Fibroblast of lung (primary cell): ENCODE measurements around the gene PRPSAP2. TPM values are rescaled to one million over a fixed set of nuclear protein-coding genes. Genes with fewer than 3 reads are reported as not detected.
A peak's percentile ranks its signal among the peaks of the same experiment; 100 is the strongest.

Experiments
- DNase-seq, 2 donors: peaks; one replicate each; pipeline versions ENCODE4 v3.0.0 to v3.0.0-alpha.2; 2010; ENCODE audit warnings: low read depth in 2 of 2
- H2AFZ ChIP-seq: 2 replicates; pipeline ENCODE4 v1.5.1; 2012; ENCODE audit warnings: low read length, control low read depth, inconsistent platforms
- H3K27ac ChIP-seq: 2 replicates; pipeline ENCODE4 v1.5.1; 2011; ENCODE audit warnings: low read length, control low read depth; ENCODE audit not compliant: insufficient read depth
- H3K27me3 ChIP-seq: 2 replicates; pipeline ENCODE4 v1.5.1; 2011; ENCODE audit warnings: mild to moderate bottlenecking, low read length; ENCODE audit not compliant: control insufficient read depth, insufficient read depth
- H3K36me3 ChIP-seq: 2 replicates; pipeline ENCODE4 v1.5.1; 2011; ENCODE audit warnings: low read length; ENCODE audit not compliant: control insufficient read depth, insufficient read depth
- H3K4me1 ChIP-seq: 2 replicates; pipeline ENCODE4 v1.5.1; 2011; ENCODE audit warnings: low read length; ENCODE audit not compliant: control insufficient read depth, insufficient read depth; ENCODE audit errors: extremely low read depth
- H3K4me2 ChIP-seq: 2 replicates; pipeline ENCODE4 v1.5.1; 2011; ENCODE audit warnings: low read length, control low read depth; ENCODE audit not compliant: insufficient read depth; ENCODE audit errors: extremely low read depth
- H3K4me3 ChIP-seq, 4 experiments: fragments of 200-600 bp in 1 of 4; sonication (generic) in 1 of 4; replicated peaks in 1 of 4; 2 replicates each; pipeline ENCODE4 v1.5.1; 2011 to 2016; ENCODE audit warnings: low read length in 4 of 4, low read depth in 3 of 4, mild to moderate bottlenecking in 3 of 4, control low read depth in 2 of 4, inconsistent platforms in 1 of 4, mixed read lengths in 1 of 4; ENCODE audit not compliant: insufficient read depth in 1 of 4; ENCODE audit errors: control extremely low read depth in 1 of 4
- H3K79me2 ChIP-seq: 2 replicates; pipeline ENCODE4 v1.5.1; 2012; ENCODE audit warnings: mild to moderate bottlenecking, low read length, inconsistent platforms; ENCODE audit not compliant: control insufficient read depth, insufficient read depth
- H3K9ac ChIP-seq: 2 replicates; pipeline ENCODE4 v1.5.1; 2011; ENCODE audit warnings: mild to moderate bottlenecking, low read length, control low read depth; ENCODE audit not compliant: insufficient read depth
- H3K9me3 ChIP-seq: 2 replicates; pipeline ENCODE4 v1.5.1; 2012; ENCODE audit warnings: low read depth, low read length; ENCODE audit not compliant: control insufficient read depth, insufficient read depth
- H4K20me1 ChIP-seq: 2 replicates; pipeline ENCODE4 v1.5.1; 2011; ENCODE audit warnings: low read length; ENCODE audit not compliant: control insufficient read depth, insufficient read depth; ENCODE audit errors: extremely low read depth
- CTCF ChIP-seq, 2 donors: IDR thresholded peaks in 1 of 2; conservative IDR thresholded peaks in 1 of 2; 1 replicate in 1 of 2; 2 replicates in 1 of 2; pipeline ENCODE4 v1.5.1; 2011 to 2012; ENCODE audit warnings: low read length in 2 of 2, control low read depth in 1 of 2, inconsistent platforms in 1 of 2, low read depth in 1 of 2, mild to moderate bottlenecking in 1 of 2
- EZH2 ChIP-seq: IDR thresholded peaks from 2 replicates; pipeline ENCODE4 v1.5.1; 2012; ENCODE audit warnings: low read length, control low read depth, mild to moderate bottlenecking; ENCODE audit errors: missing control alignments
- polyA plus RNA-seq, 2 donors: library from polyadenylated mRNA; depleted of rRNA in 1 of 2; stranded (reverse) in 1 of 2; unstranded in 1 of 2; fragments of >200 nt; gene quantifications; 2 replicates each; pipeline ENCODE4 v1.2.1, GENCODE V29; 2011 to 2012; ENCODE audit warnings: missing spikeins in 1 of 2
- total RNA-seq: library from RNA; depleted of rRNA; stranded (reverse); fragments of >200 nt; gene quantifications from 2 replicates; pipeline ENCODE4 v1.2.1, GENCODE V29; 2014

The PRPSAP2 gene
- total and polyA plus RNA-seq, 2 donors (not counting 1 experiment from before 2014, with no cell fraction given) = 23.1 to 47.4 TPM

GRCh38 chr17:18961634-18962493 lies 103.9 kb downstream of the PRPSAP2 start:
- H4K20me1 ChIP-seq = no peaks in the 10 kb centered on the region
- H3K27ac ChIP-seq = no peak overlapping the region
- TF ChIP-seq EZH2 = no peak
- TF ChIP-seq CTCF (conservative IDR thresholded peaks at IDR 0.05 in 1 of 2, IDR thresholded peaks at IDR 0.05 in 1 of 2; ENCODE audit: low read depth in 1 of 2, low read length in 2 of 2) = no peak
- no peaks in the 10 kb centered on the region for H3K4me1 ChIP-seq
- no peak overlapping the region for H3K4me3 ChIP-seq
- no peak overlapping the region for H3K9ac ChIP-seq
- H3K9me3 ChIP-seq = no peaks in the 10 kb centered on the region
- H3K27me3 ChIP-seq = no peaks in the 10 kb centered on the region
- no peaks in the 10 kb centered on the region for H3K36me3 ChIP-seq
- H3K4me2 ChIP-seq = no peak overlapping the region
- no peaks in the 10 kb centered on the region for H3K79me2 ChIP-seq
- DNase-seq = peak in 1 of 2 donors; percentile 40
- no peak overlapping the region for H2AFZ ChIP-seq

- Histone ChIP-seq H3K9ac (no peak overlapping the region), H3K27me3 (no peaks in the 10 kb centered on the region), H3K9me3 (no peaks in the 10 kb centered on the region), H3K4me2 (no peak overlapping the region), H3K4me1 (no peaks in the 10 kb centered on the region), H2AFZ (no peak overlapping the region), H3K27ac (no peak overlapping the region), H4K20me1 (no peaks in the 10 kb centered on the region), H3K79me2 (no peaks in the 10 kb centered on the region), H3K4me3 (no peak overlapping the region), H3K36me3 (no peaks in the 10 kb centered on the region)
- DNase-seq = no peak
- TF ChIP-seq CTCF (conservative IDR thresholded peaks at IDR 0.05 in 1 of 2, IDR thresholded peaks at IDR 0.05 in 1 of 2; ENCODE audit: low read depth in 1 of 2, low read length in 2 of 2) = no peak
- TF ChIP-seq EZH2 = no peak
Measured at GRCh38 chr17:18962494-18962815, 104.5 kb downstream of the PRPSAP2 start.

GRCh38 chr17:18963126-18964017 lies 105.4 kb downstream of the PRPSAP2 start:
- DNase-seq = no peak
- no peak for TF ChIP-seq CTCF (conservative IDR thresholded peaks at IDR 0.05 in 1 of 2, IDR thresholded peaks at IDR 0.05 in 1 of 2; ENCODE audit: low read depth in 1 of 2, low read length in 2 of 2)
- no peak for TF ChIP-seq EZH2
- no peaks in the 10 kb centered on the region for H3K79me2 ChIP-seq
- no peak overlapping the region for H2AFZ ChIP-seq
- H4K20me1 ChIP-seq = no peaks in the 10 kb centered on the region
- H3K9me3 ChIP-seq = no peaks in the 10 kb centered on the region
- H3K9ac ChIP-seq = no peak overlapping the region
- no peaks in the 10 kb centered on the region for H3K4me1 ChIP-seq
- H3K36me3 ChIP-seq = no peaks in the 10 kb centered on the region
- no peak overlapping the region for H3K4me3 ChIP-seq
- no peak overlapping the region for H3K27ac ChIP-seq
- no peaks in the 10 kb centered on the region for H3K27me3 ChIP-seq
- no peak overlapping the region for H3K4me2 ChIP-seq
